HK-2 (cell line): ENCODE measurements around the gene OCRL.

Experiments
- DNase-seq: peaks from one replicate; pipeline ENCODE4 v3.0.0-alpha.2; 2018; ENCODE audit not compliant: unreplicated experiment

OCRL gene

GRCh38 chrX:129585691-129586090 is 45.6 kb downstream of the OCRL start:
- no peak for DNase-seq

GRCh38 chrX:129586446-129586845 is 46.4 kb downstream of the OCRL start:
- no peak for DNase-seq

- DNase-seq, result no peak
These were observed 50.5 kb downstream of the OCRL start for GRCh38 chrX:129590596-129590995.

GRCh38 chrX:129593137-129593536 is 53.1 kb downstream of the OCRL start:
- DNase-seq, result no peak

GRCh38 chrX:129594781-129595180 is 54.7 kb downstream of the OCRL start:
- DNase-seq, result no peak

- no peak for DNase-seq
These were observed 56.0 kb downstream of the OCRL start for GRCh38 chrX:129596077-129596476.

GRCh38 chrX:129597905-129598304 is 57.8 kb downstream of the OCRL start:
- DNase-seq, result no peak

- no peak for DNase-seq
These were observed 59.4 kb downstream of the OCRL start for GRCh38 chrX:129599499-129599898.

GRCh38 chrX:129599996-129600395 is 59.9 kb downstream of the OCRL start:
- DNase-seq, result no peak

- peak; percentile 8 for DNase-seq
These were observed 60.9 kb downstream of the OCRL start for GRCh38 chrX:129600981-129601424.

- DNase-seq, result peak; percentile 50
These were observed 66.9 kb downstream of the OCRL start for GRCh38 chrX:129606918-129607317.

GRCh38 chrX:129608496-129608895 is 68.4 kb downstream of the OCRL start:
- DNase-seq, result no peak

GRCh38 chrX:129609395-129609794 is 69.3 kb downstream of the OCRL start:
- DNase-seq, result no peak

GRCh38 chrX:129612396-129612795 is 72.3 kb downstream of the OCRL start:
- DNase-seq, result no peak

- DNase-seq, result no peak
These were observed 73.5 kb downstream of the OCRL start for GRCh38 chrX:129613596-129613995.

GRCh38 chrX:129614481-129615255 is 74.6 kb downstream of the OCRL start:
- no peak for DNase-seq

GRCh38 chrX:129617420-129617819 is 77.4 kb downstream of the OCRL start:
- DNase-seq, result no peak

- DNase-seq, result no peak
These were observed 78.9 kb downstream of the OCRL start for GRCh38 chrX:129618997-129619396.

GRCh38 chrX:129622757-129623301 is 82.8 kb downstream of the OCRL start:
- DNase-seq, result no peak

GRCh38 chrX:129626026-129626425 is 86.0 kb downstream of the OCRL start:
- DNase-seq, result no peak

GRCh38 chrX:129629837-129630236 is 89.8 kb downstream of the OCRL start:
- DNase-seq, result no peak

GRCh38 chrX:129631849-129632248 is 91.8 kb downstream of the OCRL start:
- DNase-seq, result no peak

GRCh38 chrX:129632443-129632842 is 92.4 kb downstream of the OCRL start:
- no peak for DNase-seq

- DNase-seq, result no peak
These were observed 94.5 kb downstream of the OCRL start for GRCh38 chrX:129634541-129634940.
